GM19397 (cell line): ENCODE results near the gene BCR.

Source experiments
- ATAC-seq: cut with Tn5 transposase; IDR thresholded peaks from one replicate; pipeline ENCODE4 v1.9.1; 2021; ENCODE audit warnings: mild to moderate bottlenecking, moderate library complexity; ENCODE audit not compliant: unreplicated experiment

BCR gene

GRCh38 chr22:23258826-23259170 is 78.5 kb downstream of the BCR start:
- no peak for ATAC-seq

- ATAC-seq = no peak
Observed at GRCh38 chr22:23259916-23260644, 79.8 kb downstream of the BCR start.

- no peak for ATAC-seq
Observed at GRCh38 chr22:23260645-23261581, 80.6 kb downstream of the BCR start.

GRCh38 chr22:23261900-23262450 is 81.7 kb downstream of the BCR start:
- ATAC-seq = no peak

- ATAC-seq = no peak
Observed at GRCh38 chr22:23262518-23263332, 82.4 kb downstream of the BCR start.

GRCh38 chr22:23263651-23264555 is 83.6 kb downstream of the BCR start:
- no peak for ATAC-seq

GRCh38 chr22:23264610-23265367 is 84.5 kb downstream of the BCR start:
- ATAC-seq = no peak

GRCh38 chr22:23265368-23265700 is 85.0 kb downstream of the BCR start:
- no peak for ATAC-seq

GRCh38 chr22:23266780-23267179 is 86.5 kb downstream of the BCR start:
- ATAC-seq = no peak

GRCh38 chr22:23267226-23268043 is 87.1 kb downstream of the BCR start:
- no peak for ATAC-seq

GRCh38 chr22:23268139-23268712 is 87.9 kb downstream of the BCR start:
- ATAC-seq = no peak

GRCh38 chr22:23268877-23269276 is 88.6 kb downstream of the BCR start:
- no peak for ATAC-seq

GRCh38 chr22:23269441-23270211 is 89.3 kb downstream of the BCR start:
- no peak for ATAC-seq

- ATAC-seq = no peak
Observed at GRCh38 chr22:23270212-23270733, 90.0 kb downstream of the BCR start.

GRCh38 chr22:23270798-23271596 is 90.7 kb downstream of the BCR start:
- ATAC-seq = no peak

GRCh38 chr22:23271597-23271908 is 91.2 kb downstream of the BCR start:
- ATAC-seq = no peak

- ATAC-seq = no peak
Observed at GRCh38 chr22:23272371-23272770, 92.1 kb downstream of the BCR start.
